IMR-90 (cell line): ENCODE measurements around the gene FBRS. TPM values are rescaled to one million over a fixed set of nuclear protein-coding genes. Genes with fewer than 3 reads are reported as not detected.

Experiments used
- ATAC-seq: fragments of 200-7000 bp; cut with Tn5 transposase; 2 replicates; pipeline ENCODE4 v1.9.1; 2020; ENCODE audit warnings: low read depth, mild to moderate bottlenecking, moderate library complexity
- BruUV-seq: library from RNA; stranded (reverse); fragments of 400-500 nt; replicated peaks from 2 replicates; lab custom pipeline; 2021; lab: Mats Ljungman, UMichigan
- CTCF ChIA-PET: fragments of 300-600 bp; formaldehyde crosslinking; extraction: SDS; loops from one replicate; lab custom pipeline; 2021; ENCODE audit warnings: antibody characterized with exemption; lab: Yijun Ruan, JAX
- POLR2A ChIA-PET: fragments of 300-600 bp; sonication (Branson Sonifier 250); formaldehyde crosslinking; loops from one replicate; lab custom pipeline; 2022; ENCODE audit warnings: antibody characterized with exemption; ENCODE audit not compliant: unreplicated experiment; lab: Charles Lee
- DNase-seq: peaks from one replicate; pipeline ENCODE4 v3.0.0; 2013
- H2AFZ ChIP-seq: replicated peaks from 2 replicates; pipeline ENCODE3; 2013; ENCODE audit warnings: low read length, mild to moderate bottlenecking; ENCODE audit not compliant: poor library complexity
- H2AK5ac ChIP-seq: 2 replicates; pipeline ENCODE4 v1.6.1; 2013; ENCODE audit warnings: low read depth, low read length, inconsistent platforms
- H2AK9ac ChIP-seq: replicated peaks from 2 replicates; pipeline ENCODE3; 2013; ENCODE audit warnings: mild to moderate bottlenecking, low read depth, low read length, moderate library complexity; ENCODE audit not compliant: poor library complexity
- H2BK120ac ChIP-seq: 2 replicates; pipeline ENCODE4 v1.6.1; 2013; ENCODE audit warnings: low read depth, low read length, inconsistent platforms
- H2BK15ac ChIP-seq: 3 replicates; pipeline ENCODE4 v1.6.1; 2013; ENCODE audit warnings: low read depth, low read length, inconsistent platforms
- H2BK20ac ChIP-seq: 2 replicates; pipeline ENCODE4 v1.6.1; 2013; ENCODE audit warnings: low read depth, mild to moderate bottlenecking, inconsistent platforms, low read length, moderate library complexity
- H2BK5ac ChIP-seq: 2 replicates; pipeline ENCODE4 v1.6.1; 2013; ENCODE audit warnings: mild to moderate bottlenecking, low read depth, low read length, inconsistent platforms; ENCODE audit not compliant: poor library complexity, severe bottlenecking
- H3K14ac ChIP-seq: replicated peaks from 2 replicates; pipeline ENCODE4 v1.6.1; 2013; ENCODE audit warnings: low read depth, low read length, inconsistent platforms
- H3K18ac ChIP-seq: 2 replicates; pipeline ENCODE4 v1.6.1; 2013; ENCODE audit warnings: low read depth, low read length, control low read depth
- H3K23ac ChIP-seq: 2 replicates; pipeline ENCODE4 v1.6.1; 2013; ENCODE audit warnings: low read depth, low read length, inconsistent platforms
- H3K27ac ChIP-seq: 2 replicates; pipeline ENCODE4 v1.5.1; 2013; ENCODE audit warnings: mild to moderate bottlenecking, control low read depth, low read length; ENCODE audit not compliant: insufficient read depth
- H3K27me3 ChIP-seq: 2 replicates; pipeline ENCODE4 v1.6.1; 2013; ENCODE audit warnings: low read length; ENCODE audit not compliant: control insufficient read depth, insufficient read depth
- H3K36me3 ChIP-seq: 2 replicates; pipeline ENCODE4 v1.6.1; 2013; ENCODE audit warnings: low read length, mixed read lengths; ENCODE audit not compliant: control insufficient read depth, insufficient read depth
- H3K4ac ChIP-seq: 2 replicates; pipeline ENCODE4 v1.6.1; 2013; ENCODE audit warnings: low read depth, low read length, inconsistent platforms
- H3K4me1 ChIP-seq: 2 replicates; pipeline ENCODE4 v1.6.1; 2013; ENCODE audit warnings: low read length, mixed read lengths; ENCODE audit not compliant: control insufficient read depth, insufficient read depth
- H3K4me2 ChIP-seq: 2 replicates; pipeline ENCODE4 v1.6.1; 2013; ENCODE audit warnings: low read depth, mild to moderate bottlenecking, control low read depth, low read length, moderate library complexity
- H3K4me3 ChIP-seq: 2 replicates; pipeline ENCODE4 v1.5.1; 2013; ENCODE audit warnings: low read depth, mild to moderate bottlenecking, control low read depth, low read length, moderate library complexity; ENCODE audit not compliant: insufficient read depth
- H3K56ac ChIP-seq: 2 replicates; pipeline ENCODE4 v1.6.1; 2013; ENCODE audit warnings: low read length, inconsistent platforms; ENCODE audit not compliant: insufficient read depth; ENCODE audit errors: extremely low read depth
- H3K79me1 ChIP-seq, 2 experiments: 2 replicates each; pipeline ENCODE4 v1.6.1; 2013; ENCODE audit warnings: low read length in 2 of 2, inconsistent platforms in 1 of 2, low read depth in 1 of 2
- H3K9ac ChIP-seq: 2 replicates; pipeline ENCODE4 v1.6.1; 2013; ENCODE audit warnings: low read depth, low read length, control low read depth
- H3K9me1 ChIP-seq: 2 replicates; pipeline ENCODE4 v1.6.1; 2013; ENCODE audit warnings: low read length, inconsistent platforms; ENCODE audit not compliant: insufficient read depth
- H3K9me3 ChIP-seq: 2 replicates; pipeline ENCODE4 v1.6.1; 2013; ENCODE audit warnings: low read length; ENCODE audit not compliant: control insufficient read depth, insufficient read depth
- H4K20me1 ChIP-seq: 2 replicates; pipeline ENCODE4 v1.6.1; 2013; ENCODE audit warnings: low read length, inconsistent platforms; ENCODE audit not compliant: insufficient read depth
- H4K5ac ChIP-seq: 2 replicates; pipeline ENCODE4 v1.6.1; 2013; ENCODE audit warnings: mild to moderate bottlenecking, low read depth, low read length, control low read depth
- H4K8ac ChIP-seq, 2 experiments: 2 replicates each; pipeline ENCODE4 v1.6.1; 2013; ENCODE audit warnings: low read depth in 2 of 2, low read length in 2 of 2, control low read depth in 1 of 2, inconsistent platforms in 1 of 2
- H4K91ac ChIP-seq: 2 replicates; pipeline ENCODE4 v1.6.1; 2013; ENCODE audit warnings: low read depth, low read length, inconsistent platforms; ENCODE audit not compliant: insufficient read depth
- CHD1 ChIP-seq: IDR thresholded peaks from 2 replicates; pipeline ENCODE4 v1.6.1; 2012; ENCODE audit warnings: low read depth, low read length, improper control_type of control experiment
- FOS ChIP-seq: fragments of 150-350 bp; IDR thresholded peaks from 2 replicates; pipeline ENCODE4 v1.6.1; 2016; ENCODE audit warnings: low read depth, low read length
- MAZ ChIP-seq: IDR thresholded peaks from 2 replicates; pipeline ENCODE4 v1.6.1; 2012; ENCODE audit warnings: low read depth, mild to moderate bottlenecking, low read length, improper control_type of control experiment, moderate library complexity, borderline replicate concordance
- NFE2L2 ChIP-seq: fragments of 150-350 bp; IDR thresholded peaks from 2 replicates; pipeline ENCODE4 v1.6.1; 2016; ENCODE audit warnings: low read depth, mild to moderate bottlenecking, low read length
- SMC3 ChIP-seq: fragments of 150-350 bp; IDR thresholded peaks from 2 replicates; pipeline ENCODE4 v1.6.1; 2016; ENCODE audit warnings: low read depth, mild to moderate bottlenecking, antibody characterized with exemption, low read length, moderate library complexity
- WGBS, 2 experiments: methylation state at CpG; one replicate each; pipeline versions ENCODE4 v1.1.5 to v1.1.7; 2013; ENCODE audit warnings: missing lambda C conversion rate in 2 of 2; ENCODE audit not compliant: insufficient read length in 1 of 2; ENCODE audit errors: extremely low coverage in 2 of 2; 5-methylcytosine and 5-hydroxymethylcytosine counted together
- dilution Hi-C: fragments of 300-500 bp; cut with HindIII; formaldehyde crosslinking; loops from one replicate; pipeline ENCODE4 v1.14.3; 2018; ENCODE audit warnings: low sequenced_read_pairs; ENCODE audit not compliant: unreplicated experiment
- in situ Hi-C: fragments of 300-500 bp; cut with MboI; formaldehyde crosslinking; loops from 3 replicates; pipeline ENCODE4 v1.14.3; 2019; ENCODE audit warnings: low sequenced_read_pairs, inconsistent platforms, mixed read lengths
- intact Hi-C: fragments of 100-400 bp; cut with micrococcal nuclease; formaldehyde crosslinking; loops from 2 replicates; pipeline ENCODE4 v1.10.0; 2022
- polyA plus RNA-seq, 3 experiments: library from polyadenylated mRNA; depleted of rRNA; stranded (reverse); fragments of >200 nt; gene quantifications; 2 replicates each; pipeline ENCODE4 v1.2.3, GENCODE V29; 2012; ENCODE audit warnings: low replicate concordance in 1 of 3
- total RNA-seq: library from RNA; depleted of rRNA; stranded (reverse); fragments of >200 nt; gene quantifications from 2 replicates; pipeline ENCODE4 v1.2.3, GENCODE V29; 2012
- TF ChIP-seq, protein P1 (sequence below): fragments of 150-350 bp; IDR thresholded peaks from 2 replicates; pipeline ENCODE4 v1.6.1; 2017; ENCODE audit warnings: mild to moderate bottlenecking, antibody characterized with exemption, low read length, low read depth

Gene FBRS
- total and polyA plus RNA-seq, 2 of the 4 experiments (the other 2 are of a cell fraction): 2.0 to 22.4 TPM

DNA sequence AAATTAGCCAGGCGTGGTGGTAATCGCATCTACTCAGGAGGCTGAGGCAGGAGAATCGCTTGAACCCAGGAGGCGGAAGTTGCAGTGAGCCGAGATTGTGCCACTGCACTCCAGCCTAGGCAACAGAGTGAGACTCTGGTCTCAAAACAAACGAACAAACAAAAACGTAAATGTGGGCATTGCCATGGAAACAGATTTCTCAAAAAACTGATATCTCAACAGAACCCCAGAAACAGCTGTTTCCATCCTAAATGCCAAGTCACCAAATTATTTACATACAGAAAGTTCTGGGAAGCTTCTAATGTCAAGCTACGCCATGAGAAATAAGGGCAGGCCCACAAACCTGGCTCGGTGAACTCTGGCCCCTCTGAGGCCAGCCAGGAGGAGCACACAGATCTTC, 32.0 kb upstream of the FBRS start:
- dilution Hi-C loops: no loop called here
- intact Hi-C loops: no loop called here
- H2BK15ac ChIP-seq: no peak overlapping the region
- H2BK5ac ChIP-seq: no peak overlapping the region
- no peaks in the 10 kb centered on the region for H3K9me1 ChIP-seq
- no peaks in the 10 kb centered on the region for H3K79me1 ChIP-seq
- H3K18ac ChIP-seq: no peak overlapping the region
- H3K23ac ChIP-seq: no peak overlapping the region
- no CpG with 5 or more reads among the region's 9 CpGs for WGBS, 2 experiments
- peaks cover 8% of the 10 kb centered on the region; the same call in 1 of the 2 replicates for H3K9me3 ChIP-seq
- H2AFZ ChIP-seq: no peak overlapping the region
- BruUV-seq: no TSS peak
- no peak overlapping the region for H3K4me2 ChIP-seq
- POLR2A ChIA-PET: no interaction called here
- no peak overlapping the region for H2AK5ac ChIP-seq
- H4K20me1 ChIP-seq: no peaks in the 10 kb centered on the region
- H3K4ac ChIP-seq: no peak overlapping the region
- H3K9ac ChIP-seq: no peak overlapping the region
- no peak overlapping the region for H2AK9ac ChIP-seq
- H4K91ac ChIP-seq: no peak overlapping the region
- H2BK20ac ChIP-seq: no peak overlapping the region
- no peak overlapping the region for H2BK120ac ChIP-seq
- in situ Hi-C loops: no loop called here
- H3K27ac ChIP-seq: no peak overlapping the region
- ATAC-seq (no peak), DNase-seq (no peak)
- H4K8ac ChIP-seq: no peak overlapping the region
- no peak for TF ChIP-seq FOS
- no peak for TF ChIP-seq SMC3
- no peak for TF ChIP-seq CHD1
- no peak for TF ChIP-seq MAZ
- no peak for TF ChIP-seq NFE2L2
- TF ChIP-seq, protein P1, sequence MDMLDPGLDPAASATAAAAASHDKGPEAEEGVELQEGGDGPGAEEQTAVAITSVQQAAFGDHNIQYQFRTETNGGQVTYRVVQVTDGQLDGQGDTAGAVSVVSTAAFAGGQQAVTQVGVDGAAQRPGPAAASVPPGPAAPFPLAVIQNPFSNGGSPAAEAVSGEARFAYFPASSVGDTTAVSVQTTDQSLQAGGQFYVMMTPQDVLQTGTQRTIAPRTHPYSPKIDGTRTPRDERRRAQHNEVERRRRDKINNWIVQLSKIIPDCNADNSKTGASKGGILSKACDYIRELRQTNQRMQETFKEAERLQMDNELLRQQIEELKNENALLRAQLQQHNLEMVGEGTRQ: no peak
- no peak overlapping the region for H4K5ac ChIP-seq
- H3K4me3 ChIP-seq: no peak overlapping the region
- H3K27me3 ChIP-seq: peaks cover 15% of the 10 kb centered on the region
- no peaks in the 10 kb centered on the region for H3K4me1 ChIP-seq
- no peaks in the 10 kb centered on the region for H3K36me3 ChIP-seq
- CTCF ChIA-PET: no interaction called here
- H3K14ac ChIP-seq: no peak overlapping the region
- H3K56ac ChIP-seq: no peak overlapping the region
